GM12878 (cell line): ENCODE measurements around the gene TCOF1. TPM values are rescaled to one million over a fixed set of nuclear protein-coding genes. Genes with fewer than 3 reads are reported as not detected.

Source experiments
- ATAC-seq: fragments of 200-7000 bp; cut with Tn5 transposase; 3 replicates; pipeline ENCODE4 v1.9.1; 2020; ENCODE audit warnings: mild to moderate bottlenecking, moderate library complexity
- BruUV-seq: library from RNA; stranded (reverse); fragments of 400-500 nt; replicated peaks from 2 replicates; lab custom pipeline; 2021; lab: Mats Ljungman, UMichigan
- CTCF ChIA-PET: fragments of 300-600 bp; sonication (Branson Sonifier 250); formaldehyde crosslinking; extraction: SDS; loops from one replicate; lab custom pipeline; 2021; ENCODE audit warnings: inconsistent platforms; lab: Yijun Ruan, JAX
- POLR2A ChIA-PET: fragments of 350-600 bp; formaldehyde crosslinking; extraction: SDS; loops from one replicate; lab custom pipeline; 2021; ENCODE audit warnings: inconsistent platforms; lab: Charles Lee
- RAD21 ChIA-PET: fragments of 300-600 bp; sonication (Branson Sonifier 250); formaldehyde crosslinking; loops from one replicate; lab custom pipeline; 2023; ENCODE audit warnings: antibody characterized with exemption; ENCODE audit not compliant: unreplicated experiment; lab: Charles Lee
- SMC1A ChIA-PET: fragments of 300-600 bp; sonication (Branson Sonifier 250); formaldehyde crosslinking; loops from one replicate; lab custom pipeline; 2023; ENCODE audit not compliant: unreplicated experiment, uncharacterized antibody; lab: Charles Lee
- DNase-seq: peaks from one replicate; pipeline ENCODE4 v3.0.0-alpha.2; 2011; ENCODE audit warnings: low read depth, low spot score
- FAIRE-seq: peaks from 3 replicates; lab custom pipeline; 2011; peaks lifted over from hg19 to GRCh38; lab: Jason Lieb, UNC
- H2AFZ ChIP-seq: 2 replicates; pipeline ENCODE4 v1.6.0; 2011; ENCODE audit warnings: low read depth, low read length, control low read depth; ENCODE audit not compliant: control insufficient read depth
- H3K27ac ChIP-seq: 2 replicates; pipeline ENCODE4 v1.5.1; 2011; ENCODE audit warnings: control low read depth; ENCODE audit not compliant: control insufficient read depth, insufficient read depth
- H3K27me3 ChIP-seq, 2 experiments: replicated peaks in 1 of 2; 2 replicates each; pipeline versions ENCODE4 v1.6.0 to v1.6.1; 2011; ENCODE audit warnings: low read length in 1 of 2; ENCODE audit not compliant: control insufficient read depth in 2 of 2, insufficient read depth in 2 of 2
- H3K36me3 ChIP-seq, 2 experiments: 2 replicates each; pipeline ENCODE4 v1.5.1; 2011; ENCODE audit warnings: low read length in 1 of 2; ENCODE audit not compliant: control insufficient read depth in 2 of 2, insufficient read depth in 2 of 2
- H3K4me1 ChIP-seq: 2 replicates; pipeline ENCODE4 v1.6.1; 2011; ENCODE audit warnings: mild to moderate bottlenecking, low read length, moderate library complexity, mixed read lengths; ENCODE audit not compliant: control insufficient read depth, insufficient read depth
- H3K4me2 ChIP-seq: 2 replicates; pipeline ENCODE4 v1.6.0; 2011; ENCODE audit warnings: control low read depth; ENCODE audit not compliant: control insufficient read depth, insufficient read depth
- H3K4me3 ChIP-seq: fragments of 200-600 bp; sonication (generic); 2 replicates; pipeline ENCODE4 v1.5.1; 2016
- H3K79me2 ChIP-seq: 2 replicates; pipeline ENCODE4 v1.6.0; 2011; ENCODE audit warnings: low read length; ENCODE audit not compliant: control insufficient read depth, insufficient read depth
- H3K9ac ChIP-seq: 2 replicates; pipeline ENCODE4 v1.8.0; 2011; ENCODE audit warnings: low read length, control low read depth, mixed read lengths; ENCODE audit not compliant: control insufficient read depth, insufficient read depth
- H3K9me3 ChIP-seq: replicated peaks from 3 replicates; pipeline ENCODE4 v1.5.1; 2011; ENCODE audit warnings: mild to moderate bottlenecking, low read length; ENCODE audit not compliant: control insufficient read depth, insufficient read depth
- H4K20me1 ChIP-seq: 2 replicates; pipeline ENCODE4 v1.6.0; 2011; ENCODE audit not compliant: control insufficient read depth, insufficient read depth
- EGR1 ChIP-seq, 2 experiments: IDR thresholded peaks; 1 replicate in 1 of 2; 2 replicates in 1 of 2; pipeline ENCODE4 v1.6.1; 2011 to 2012; ENCODE audit warnings: low read depth in 2 of 2, low read length in 2 of 2, borderline replicate concordance in 1 of 2, mild to moderate bottlenecking in 1 of 2, moderate library complexity in 1 of 2
- EP300 ChIP-seq, 2 experiments: fragments of 150-350 bp in 1 of 2; IDR thresholded peaks; 2 replicates each; pipeline ENCODE4 v1.6.1; 2011 to 2012; ENCODE audit warnings: low read depth in 2 of 2, low read length in 2 of 2, borderline replicate concordance in 1 of 2, improper control_type of control experiment in 1 of 2, inconsistent platforms in 1 of 2; ENCODE audit not compliant: control insufficient read depth in 1 of 2
- ESRRA ChIP-seq: IDR thresholded peaks from 2 replicates; pipeline ENCODE4 v1.6.1; 2012; ENCODE audit warnings: mild to moderate bottlenecking, low read length, improper control_type of control experiment
- KLF5 ChIP-seq: fragments of 450-650 bp; IDR thresholded peaks from 2 replicates; pipeline ENCODE4 v1.6.1; 2014; ENCODE audit warnings: mild to moderate bottlenecking; ENCODE audit not compliant: partially characterized antibody
- NFYB ChIP-seq: IDR thresholded peaks from 2 replicates; pipeline ENCODE4 v1.6.1; 2011; ENCODE audit warnings: low read depth, mild to moderate bottlenecking, low read length, improper control_type of control experiment, moderate library complexity; ENCODE audit not compliant: insufficient read depth
- NR2F1 ChIP-seq: fragments of 450-650 bp; conservative IDR thresholded peaks from 2 replicates; pipeline ENCODE4 v1.6.1; 2017; ENCODE audit warnings: mild to moderate bottlenecking
- PAX8 ChIP-seq: fragments of 450-650 bp; IDR thresholded peaks from 2 replicates; pipeline ENCODE4 v1.6.1; 2017; ENCODE audit warnings: mild to moderate bottlenecking, moderate library complexity
- SREBF2 ChIP-seq: IDR thresholded peaks from 2 replicates; pipeline ENCODE4 v1.6.1; 2012; ENCODE audit warnings: mild to moderate bottlenecking, low read length
- SUZ12 ChIP-seq: fragments of 200-600 bp; sonication (generic); IDR thresholded peaks from one replicate; pipeline ENCODE4 v1.6.1; 2018; ENCODE audit warnings: antibody characterized with exemption, mild to moderate bottlenecking; ENCODE audit not compliant: unreplicated experiment
- ZBTB33 ChIP-seq: fragments of 450-650 bp; IDR thresholded peaks from 2 replicates; pipeline ENCODE4 v1.6.1; 2017; ENCODE audit warnings: mild to moderate bottlenecking
- ZNF622 ChIP-seq: fragments of 450-650 bp; IDR thresholded peaks from 2 replicates; pipeline ENCODE4 v1.6.1; 2017; ENCODE audit warnings: mild to moderate bottlenecking, inconsistent platforms
- WGBS: methylation state at CpG from one replicate; pipeline ENCODE4 v1.1.6; 2016; ENCODE audit warnings: low lambda C conversion rate; ENCODE audit not compliant: insufficient replicate concordance, insufficient coverage; ENCODE audit errors: missing lambda C conversion rate; 5-methylcytosine and 5-hydroxymethylcytosine counted together
- in situ Hi-C: fragments of 300-500 bp; cut with MboI; formaldehyde crosslinking; loops from 9 replicates; pipeline ENCODE4 v1.14.3; 2018; ENCODE audit warnings: mixed read lengths
- intact Hi-C: fragments of 100-400 bp; cut with micrococcal nuclease; formaldehyde crosslinking; loops from one replicate; pipeline ENCODE4 v1.14.2; 2022; ENCODE audit not compliant: unreplicated experiment
- polyA plus RNA-seq, 11 experiments: library from polyadenylated mRNA; depleted of rRNA in 4 of 11; unstranded in 6 of 11; stranded (reverse) in 5 of 11; fragments of >200 nt; fragmentation: Nextera tagmentation in 4 of 11; fragmentation: Illumina TruSeq in 1 of 11; extraction: Ambion mirVana in 4 of 11; extraction: Trizol in 1 of 11; gene quantifications; 1 replicate in 1 of 11; 2 replicates in 10 of 11; pipeline versions ENCODE4 v1.2.1 to v1.2.3, GENCODE V29; 2011 to 2016; ENCODE audit warnings: inconsistent platforms in 2 of 11, missing spikeins in 2 of 11, low read depth in 1 of 11
- total RNA-seq, 4 experiments: library from RNA; depleted of rRNA in 3 of 4; stranded (reverse); fragments of >200 nt in 3 of 4; fragmentation: Illumina TruSeq in 1 of 4; extraction: Trizol in 1 of 4; gene quantifications; 2 replicates each; pipeline versions ENCODE4 v1.2.1 to v1.2.3, GENCODE V29; 2013 to 2021

TCOF1 gene
- total and polyA plus RNA-seq, 10 of the 15 experiments (the other 5 are each of a cell fraction or from before 2014, with no cell fraction given): 8.7 to 83.9 (median 38.9) TPM

DNA sequence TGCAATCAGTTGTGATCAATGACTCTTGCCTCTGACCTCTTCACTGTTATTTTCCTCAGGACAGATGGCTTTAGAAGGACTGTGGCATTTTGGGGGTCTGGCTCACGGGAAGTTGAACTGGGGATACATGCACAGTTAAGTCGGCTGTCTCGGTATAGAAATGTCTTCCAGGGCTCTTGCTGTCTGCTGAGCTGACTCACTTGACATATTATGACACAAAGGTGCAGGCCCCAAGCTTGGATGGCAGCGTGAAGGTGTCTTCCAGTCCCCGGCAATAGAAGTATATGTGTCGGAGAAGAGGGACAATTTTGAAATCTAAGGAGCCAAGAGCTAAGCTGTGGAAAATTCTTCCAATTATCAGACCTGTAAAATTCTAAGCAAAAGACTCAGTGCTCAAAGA is 45.0 kb upstream of the TCOF1 start:
- BruUV-seq: no TSS peak
- SMC1A ChIA-PET: interaction anchor here (0.6 kb wide), 1 partner anchor 12 kb away, joined by 3 read pairs; no protein-coding TSS in a partner anchor
- intact Hi-C loops: no loop called here

DNA sequence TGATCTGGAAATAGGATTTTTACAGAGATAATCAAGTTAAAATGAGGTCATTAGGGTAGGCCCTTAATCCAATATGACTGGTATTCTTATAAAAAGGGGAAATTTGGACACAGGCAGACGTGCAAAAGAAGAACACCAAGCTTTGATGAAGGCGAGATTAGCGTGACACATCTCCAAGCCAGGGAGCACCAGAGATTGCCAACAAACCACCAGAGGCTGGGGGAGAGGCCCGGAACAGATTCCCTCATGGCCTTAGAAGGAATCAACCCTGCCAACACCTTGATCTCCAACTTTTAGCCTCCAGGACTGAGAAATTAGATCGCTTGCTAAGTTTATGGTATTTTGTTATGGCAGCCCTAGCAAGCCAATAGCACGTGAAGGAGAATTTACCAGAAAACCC is 44.0 kb upstream of the TCOF1 start:
- 34% methylated on average over 6 of the region's 6 CpGs for WGBS
- Histone ChIP-seq H3K27ac (no peak overlapping the region), H3K36me3 (no peaks in the 10 kb centered on the region), H3K4me3 (no peak overlapping the region), H2AFZ (no peak overlapping the region), H3K9ac (no peak overlapping the region), H3K4me1 (no peaks in the 10 kb centered on the region), H3K27me3 (peaks cover 4 to 6% of the 10 kb centered on the region in 2 experiments; a peak in 3 of 4 replicates), H3K4me2 (no peak overlapping the region), H4K20me1 (no peaks in the 10 kb centered on the region), H3K9me3 (no peaks in the 10 kb centered on the region), H3K79me2 (no peaks in the 10 kb centered on the region)
- TF ChIP-seq ESRRA (no peak), EP300 (IDR thresholded peaks at IDR 0.05; ENCODE audit: borderline replicate concordance in 1 of 2, control insufficient read depth in 1 of 2, low read depth in 2 of 2, low read length in 2 of 2) (no peak), ZBTB33 (no peak), SUZ12 (no peak), ZNF622 (no peak), KLF5 (no peak), PAX8 (no peak), EGR1 (IDR thresholded peaks at IDR 0.05; ENCODE audit: borderline replicate concordance in 1 of 2, low read depth in 2 of 2, low read length in 2 of 2) (no peak)
- no TSS peak for BruUV-seq
- ChIA-PET CTCF (no interaction called here), SMC1A (no interaction called here), RAD21 (no interaction called here), POLR2A (no interaction called here)
- ATAC-seq (no peak), DNase-seq (no peak), FAIRE-seq (no peak)
- in situ Hi-C loops (no loop called here), intact Hi-C loops (no loop called here)

More for the DNA sequence above, 45.0 kb upstream of the TCOF1 start:
- Histone ChIP-seq H3K9ac (no peak overlapping the region), H3K36me3 (no peaks in the 10 kb centered on the region), H3K4me3 (no peak overlapping the region), H3K79me2 (no peaks in the 10 kb centered on the region), H3K9me3 (no peaks in the 10 kb centered on the region)
- no peak for ATAC-seq
- 45% methylated on average over 6 of the region's 6 CpGs for WGBS
- no peak for DNase-seq
- in situ Hi-C loops: no loop called here
- FAIRE-seq: no peak
- TF ChIP-seq NR2F1: no peak
- no peak for TF ChIP-seq NFYB
- no peak for TF ChIP-seq SREBF2
- TF ChIP-seq, all 136 proteins: peak for 0
- H3K4me2 ChIP-seq: no peak overlapping the region
- no peak overlapping the region for H2AFZ ChIP-seq
- no peaks in the 10 kb centered on the region for H4K20me1 ChIP-seq
- H3K4me1 ChIP-seq: no peaks in the 10 kb centered on the region
- CTCF ChIA-PET: no interaction called here
- H3K27ac ChIP-seq: no peak overlapping the region
- RAD21 ChIA-PET: no interaction called here
- POLR2A ChIA-PET: no interaction called here
- peaks cover 3 to 6% of the 10 kb centered on the region in 2 experiments; a peak in 3 of 4 replicates for H3K27me3 ChIP-seq
